Ecto neural progenitor cell (in vitro differentiated cells): ENCODE data around the gene HYAL3.
"Not testable (repeated sequence)": the region's sequence is repeated elsewhere in the genome, so short reads cannot be mapped to it uniquely, and the experiment has no call there.

Source experiments
- DNase-seq: peaks from one replicate; pipeline ENCODE4 v3.0.0-alpha.2; 2018; ENCODE audit warnings: low spot score

HYAL3 gene

DNA sequence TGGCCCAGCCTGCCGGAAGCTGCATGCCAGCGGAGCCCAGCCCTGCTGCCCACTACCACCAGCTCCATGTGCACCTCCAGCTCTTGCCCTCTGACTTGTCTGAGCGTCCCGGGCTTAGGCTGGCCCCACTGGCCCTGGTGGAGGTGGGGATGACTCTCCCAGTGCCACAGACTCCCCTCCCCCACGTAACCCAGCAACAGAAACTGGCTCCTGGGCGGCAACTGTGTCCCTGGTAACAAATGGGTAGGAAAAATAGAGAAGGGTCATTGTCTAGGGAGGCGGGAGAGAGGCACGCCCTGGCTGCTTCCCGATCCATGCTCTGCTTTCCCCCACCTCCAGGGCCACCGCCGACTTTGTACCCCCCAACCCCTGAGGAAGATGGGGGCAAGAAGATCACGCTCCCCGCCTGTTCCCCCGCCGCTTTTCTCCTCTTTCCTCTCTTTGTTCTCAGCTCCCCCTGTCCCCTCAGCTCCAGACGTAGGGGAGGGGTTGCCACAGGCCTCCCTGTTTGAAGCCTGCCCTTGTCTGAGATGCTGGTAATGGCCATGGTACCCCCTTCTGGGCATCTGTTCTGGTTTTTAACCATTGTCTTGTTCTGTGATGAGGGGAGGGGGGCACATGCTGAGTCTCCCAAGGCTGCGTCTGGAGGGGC, 41.0 kb downstream of the HYAL3 start:
- no peak for DNase-seq

GRCh38 chr3:50256978-50257890, 42.0 kb downstream of the HYAL3 start:
- no peak for DNase-seq

- DNase-seq = no peak
Observed at GRCh38 chr3:50255251-50255615, 44.0 kb downstream of the HYAL3 start.

DNA sequence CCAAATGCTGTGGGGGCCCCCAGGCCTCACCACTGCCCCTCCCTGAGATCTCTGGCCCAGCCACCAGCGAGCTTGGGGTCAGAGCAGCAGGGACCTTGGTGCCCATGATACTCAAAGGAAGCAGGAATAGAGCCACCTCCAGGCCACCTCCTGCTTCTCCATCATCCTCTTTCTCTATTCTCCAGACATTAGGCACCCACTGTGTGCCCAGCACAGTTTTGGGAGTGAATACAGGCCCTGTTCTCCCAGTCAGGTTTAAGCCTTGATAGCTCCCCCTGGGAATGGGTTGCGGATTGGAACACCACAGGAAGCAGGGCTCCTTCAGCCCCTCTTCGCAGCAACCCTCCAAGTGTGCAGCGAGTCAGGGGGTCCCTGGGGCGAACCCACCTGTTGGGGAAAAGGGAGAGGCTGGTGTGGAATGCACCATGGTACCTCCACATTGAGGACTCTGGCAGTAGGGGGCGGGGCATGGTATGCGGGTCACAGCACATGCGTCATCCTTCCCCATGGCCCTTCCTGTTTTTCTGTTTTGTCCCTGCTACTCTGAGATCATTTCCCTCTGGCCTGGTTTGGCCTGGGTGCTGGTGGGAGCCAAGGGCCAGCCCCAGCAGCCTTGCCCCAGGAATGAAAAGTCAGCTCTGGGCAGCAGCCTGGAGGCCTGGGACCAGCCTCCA, 44.5 kb downstream of the HYAL3 start:
- no peak for DNase-seq

DNA sequence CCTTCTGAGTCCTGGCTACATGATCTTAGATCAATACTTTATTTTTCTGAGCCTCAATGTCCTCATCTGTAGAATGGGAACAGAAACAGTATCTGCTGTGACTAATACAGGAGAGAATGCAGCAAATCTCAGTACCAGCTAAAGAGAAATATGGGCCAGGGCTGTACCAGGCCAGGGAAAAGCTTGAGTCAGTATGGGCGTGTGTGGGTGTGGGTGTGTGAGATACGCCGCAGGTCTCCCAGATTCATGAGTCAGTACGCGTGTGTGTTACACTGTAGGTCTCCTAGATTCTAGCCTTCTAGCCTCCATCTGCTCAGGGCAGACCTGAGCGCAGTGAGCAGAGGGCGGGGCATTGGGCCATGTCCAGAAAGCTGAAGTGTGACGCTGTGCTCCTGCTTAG, 48.0 kb downstream of the HYAL3 start:
- no peak for DNase-seq

DNA sequence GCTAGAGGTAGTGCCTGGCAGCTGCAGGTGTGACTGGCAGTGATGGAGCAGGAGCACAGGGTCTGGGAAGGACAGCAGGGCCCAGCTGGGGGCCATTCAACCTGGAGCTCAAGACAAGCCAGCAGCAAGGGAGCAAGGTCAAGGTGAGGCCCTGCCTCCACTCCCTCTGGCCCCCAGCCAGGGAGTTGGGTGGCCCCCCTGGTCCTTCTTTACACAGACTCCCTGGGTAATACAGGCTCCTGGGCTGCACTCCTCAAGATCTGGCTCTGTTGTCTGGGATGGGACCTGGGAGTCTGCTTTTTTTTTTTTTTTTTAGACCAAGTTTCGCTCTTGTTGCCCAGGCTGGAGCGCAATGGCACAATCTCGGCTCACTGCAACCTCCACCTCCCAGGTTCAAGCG, 48.7 kb downstream of the HYAL3 start:
- DNase-seq = no peak

DNA sequence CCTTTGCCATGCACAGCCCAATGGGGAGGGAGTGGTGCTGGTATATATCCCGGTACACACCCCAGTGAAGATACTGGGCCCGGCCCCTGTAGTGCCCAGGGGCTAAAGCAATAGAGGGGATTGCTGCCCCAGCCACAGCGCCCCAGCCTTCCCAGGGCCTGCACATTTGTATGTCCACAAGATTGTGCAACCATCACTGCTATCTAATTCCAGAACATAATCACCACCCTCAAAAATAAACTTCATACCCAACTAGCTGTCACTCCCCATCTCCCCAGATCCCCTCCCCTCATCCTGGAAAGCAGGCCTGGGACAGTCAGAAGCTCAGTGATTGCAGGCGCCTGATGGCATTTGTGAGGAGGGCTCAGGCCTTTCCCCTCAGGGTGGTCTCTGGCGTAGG, 49.7 kb downstream of the HYAL3 start:
- no peak for DNase-seq

DNA sequence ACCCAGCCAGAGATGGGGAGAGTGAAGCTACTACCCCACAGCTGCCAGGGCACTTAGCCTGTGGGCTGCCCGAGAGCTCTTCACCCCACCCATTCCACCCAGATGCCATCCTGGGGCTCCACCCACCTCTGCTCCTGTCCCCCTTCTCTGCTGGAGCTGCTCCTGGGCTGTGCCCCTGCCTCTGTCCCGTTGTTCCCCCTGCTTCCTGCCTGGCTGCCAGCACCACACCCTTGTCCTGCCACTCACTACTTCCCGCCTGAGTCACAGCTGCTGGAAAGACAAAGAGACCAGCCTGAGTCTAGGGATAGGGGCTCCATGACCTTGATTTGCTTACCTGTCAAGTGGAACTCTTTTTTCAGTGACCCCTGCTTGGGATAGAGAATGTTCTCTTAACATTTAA, 50.8 kb downstream of the HYAL3 start:
- no peak for DNase-seq

DNA sequence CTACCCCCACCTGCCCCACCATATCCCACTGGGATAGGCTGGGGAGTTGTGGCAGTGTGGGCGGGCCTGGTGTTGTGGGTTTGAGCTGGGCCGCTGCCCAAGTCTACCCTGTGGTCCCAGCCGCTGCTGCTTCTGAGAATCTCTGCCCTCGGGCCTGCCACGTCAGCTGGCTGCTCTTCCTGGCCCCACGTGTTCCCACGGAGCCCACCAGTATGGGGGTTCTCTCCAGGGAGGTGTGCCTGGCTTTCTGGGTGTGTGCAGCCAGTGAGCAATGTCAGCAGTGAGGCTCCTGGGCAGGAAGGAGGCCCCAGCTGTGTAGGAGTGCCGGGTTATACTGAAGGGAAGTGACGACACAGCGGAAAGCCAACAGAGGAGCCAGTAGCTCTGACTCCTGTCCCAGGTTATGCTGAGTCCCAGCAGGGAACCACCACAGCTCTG, 52.7 kb downstream of the HYAL3 start:
- no peak for DNase-seq

DNA sequence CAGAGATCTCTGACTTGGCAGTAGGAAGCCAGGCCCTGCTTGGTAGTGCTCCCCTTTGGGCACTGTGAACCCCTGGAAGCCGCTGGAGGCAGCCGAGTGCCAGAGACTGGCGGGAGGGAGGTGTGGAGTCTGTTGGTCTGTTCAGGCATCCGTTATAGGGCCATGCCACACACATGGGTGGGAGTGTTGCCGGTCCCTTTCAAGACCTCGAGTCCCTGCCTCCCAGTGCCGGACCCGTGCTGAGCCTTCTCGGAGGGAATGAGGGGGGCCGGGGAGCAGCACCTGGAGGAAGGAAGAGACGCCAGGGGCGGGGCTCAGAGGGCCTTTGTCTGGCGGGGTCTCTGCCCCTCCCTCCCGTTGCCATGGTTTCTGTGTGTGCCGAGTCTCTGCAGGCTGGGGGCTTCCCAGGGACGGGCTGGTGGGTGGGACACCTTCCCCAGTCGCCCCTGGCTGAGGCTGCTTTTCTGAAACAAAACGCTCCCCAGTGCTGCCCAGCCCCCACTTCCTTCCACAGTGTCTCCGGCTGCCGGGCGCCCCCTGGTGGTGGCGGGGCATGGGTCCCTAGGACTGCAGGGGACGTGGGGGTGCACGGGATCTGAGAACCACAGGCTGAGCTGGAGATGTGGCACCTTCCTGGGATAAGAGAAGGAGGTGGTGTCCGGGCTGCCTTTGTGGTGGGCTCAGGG, 53.2 kb downstream of the HYAL3 start:
- DNase-seq = peak; percentile 97

GRCh38 chr3:50245251-50245745, 53.9 kb downstream of the HYAL3 start:
- DNase-seq = no peak

DNA sequence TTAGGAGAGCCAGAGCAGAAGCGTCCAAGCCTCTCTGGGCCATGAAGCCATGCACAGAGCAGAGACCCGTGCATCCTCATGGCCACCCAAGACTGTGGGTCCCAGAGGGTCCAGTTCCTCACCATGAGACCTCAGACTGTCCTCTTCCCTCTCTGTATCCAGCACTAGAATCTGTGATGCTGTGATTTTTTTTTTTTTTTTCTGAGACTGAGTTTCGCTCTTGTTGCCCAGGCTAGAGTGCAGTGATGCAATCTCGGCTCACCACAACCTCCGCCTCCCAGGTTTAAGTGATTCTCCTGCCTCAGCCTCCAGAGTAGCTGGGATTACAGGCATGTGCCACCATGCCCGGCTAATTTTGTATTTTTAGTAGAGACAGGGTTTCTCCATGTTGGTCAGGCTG, 54.4 kb downstream of the HYAL3 start:
- not testable (repeated sequence) for DNase-seq

- no peak for DNase-seq
Observed at GRCh38 chr3:50243543-50243895, 55.7 kb downstream of the HYAL3 start.

DNA sequence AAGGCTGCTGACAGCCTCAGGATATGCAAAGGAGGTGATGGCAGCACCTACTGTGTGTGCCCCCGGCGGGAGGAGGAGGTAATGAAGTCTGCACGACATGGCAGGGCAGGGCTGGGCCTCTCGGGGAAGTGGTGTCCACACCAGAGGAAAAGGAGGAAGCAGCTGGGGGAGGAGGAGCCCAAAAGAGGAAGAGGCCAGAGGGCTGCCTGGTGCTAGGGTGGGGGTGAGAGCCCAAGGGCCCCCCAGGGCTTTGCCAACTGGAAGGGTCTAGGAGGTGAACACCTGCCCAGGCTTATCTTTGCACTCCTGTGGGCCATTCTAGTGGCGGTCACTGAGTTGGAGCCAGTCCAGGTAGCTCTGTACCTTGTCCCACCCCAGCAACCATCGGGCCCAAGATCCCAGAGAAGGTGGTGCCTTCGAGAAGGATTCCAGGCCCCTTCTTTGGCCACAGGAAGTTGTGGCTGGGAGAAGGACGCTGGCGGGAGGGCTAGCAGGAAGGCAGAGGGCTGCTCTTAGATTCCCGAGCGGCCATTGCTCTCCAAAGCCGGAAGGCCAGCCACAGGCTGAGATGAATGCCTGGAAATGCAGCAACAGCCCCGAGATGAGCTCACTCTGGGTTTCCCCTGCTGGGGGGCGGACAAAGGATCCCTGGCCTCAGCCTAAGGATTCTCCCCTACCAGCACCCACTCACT, 56.2 kb downstream of the HYAL3 start:
- DNase-seq = peak; percentile 52
